Tibial nerve (tissue), 4 donors: Measurements from ENCODE around the gene EREG.

Experiments
- CTCF ChIP-seq, 5 experiments: fragments of 200-600 bp in 3 of 5; fragments of 450-650 bp in 2 of 5; sonication (generic) in 3 of 5; IDR thresholded peaks; one replicate each; pipeline ENCODE4 v1.5.1; 2016 to 2019; ENCODE audit warnings: antibody characterized with exemption in 5 of 5, mild to moderate bottlenecking in 3 of 5, moderate library complexity in 2 of 5
- EP300 ChIP-seq, 2 donors: sonication (generic); formaldehyde crosslinking; IDR thresholded peaks; one replicate each; pipeline ENCODE4 v1.6.1; 2017; ENCODE audit warnings: antibody characterized with exemption in 2 of 2, mild to moderate bottlenecking in 1 of 2
- POLR2A ChIP-seq, 2 donors: fragments of 450-650 bp; IDR thresholded peaks; one replicate each; pipeline ENCODE4 v1.6.1; 2017; ENCODE audit warnings: antibody characterized with exemption in 2 of 2, mild to moderate bottlenecking in 2 of 2, moderate library complexity in 2 of 2

- no peak for TF ChIP-seq CTCF (IDR thresholded peaks at IDR 0.05)
- TF ChIP-seq POLR2A (IDR thresholded peaks at IDR 0.05) = no peak
- no peak for TF ChIP-seq EP300 (IDR thresholded peaks at IDR 0.05)
Measured at GRCh38 chr4:74364652-74365491, at the start of gene EREG.
